ENCODE results near the gene TTC7B.

- TF ChIP-seq CTCF (IDR thresholded peaks at IDR 0.05) (no peak), EZH2 (IDR thresholded peaks at IDR 0.05; ENCODE audit: borderline replicate concordance, insufficient read depth, low read depth, low read length, poor library complexity, severe bottlenecking) (no peak)
Observed at GRCh38 chr14:90613453-90613852, 202.8 kb downstream of the TTC7B start.
